Epidermal melanocyte (primary cell): Measurements from ENCODE around the gene DNAH9.

Source experiments
- DNase-seq: peaks from one replicate; pipeline ENCODE4 v3.0.0; 2011; ENCODE audit warnings: low spot score; ENCODE audit not compliant: insufficient read length

DNAH9 gene, protein sequence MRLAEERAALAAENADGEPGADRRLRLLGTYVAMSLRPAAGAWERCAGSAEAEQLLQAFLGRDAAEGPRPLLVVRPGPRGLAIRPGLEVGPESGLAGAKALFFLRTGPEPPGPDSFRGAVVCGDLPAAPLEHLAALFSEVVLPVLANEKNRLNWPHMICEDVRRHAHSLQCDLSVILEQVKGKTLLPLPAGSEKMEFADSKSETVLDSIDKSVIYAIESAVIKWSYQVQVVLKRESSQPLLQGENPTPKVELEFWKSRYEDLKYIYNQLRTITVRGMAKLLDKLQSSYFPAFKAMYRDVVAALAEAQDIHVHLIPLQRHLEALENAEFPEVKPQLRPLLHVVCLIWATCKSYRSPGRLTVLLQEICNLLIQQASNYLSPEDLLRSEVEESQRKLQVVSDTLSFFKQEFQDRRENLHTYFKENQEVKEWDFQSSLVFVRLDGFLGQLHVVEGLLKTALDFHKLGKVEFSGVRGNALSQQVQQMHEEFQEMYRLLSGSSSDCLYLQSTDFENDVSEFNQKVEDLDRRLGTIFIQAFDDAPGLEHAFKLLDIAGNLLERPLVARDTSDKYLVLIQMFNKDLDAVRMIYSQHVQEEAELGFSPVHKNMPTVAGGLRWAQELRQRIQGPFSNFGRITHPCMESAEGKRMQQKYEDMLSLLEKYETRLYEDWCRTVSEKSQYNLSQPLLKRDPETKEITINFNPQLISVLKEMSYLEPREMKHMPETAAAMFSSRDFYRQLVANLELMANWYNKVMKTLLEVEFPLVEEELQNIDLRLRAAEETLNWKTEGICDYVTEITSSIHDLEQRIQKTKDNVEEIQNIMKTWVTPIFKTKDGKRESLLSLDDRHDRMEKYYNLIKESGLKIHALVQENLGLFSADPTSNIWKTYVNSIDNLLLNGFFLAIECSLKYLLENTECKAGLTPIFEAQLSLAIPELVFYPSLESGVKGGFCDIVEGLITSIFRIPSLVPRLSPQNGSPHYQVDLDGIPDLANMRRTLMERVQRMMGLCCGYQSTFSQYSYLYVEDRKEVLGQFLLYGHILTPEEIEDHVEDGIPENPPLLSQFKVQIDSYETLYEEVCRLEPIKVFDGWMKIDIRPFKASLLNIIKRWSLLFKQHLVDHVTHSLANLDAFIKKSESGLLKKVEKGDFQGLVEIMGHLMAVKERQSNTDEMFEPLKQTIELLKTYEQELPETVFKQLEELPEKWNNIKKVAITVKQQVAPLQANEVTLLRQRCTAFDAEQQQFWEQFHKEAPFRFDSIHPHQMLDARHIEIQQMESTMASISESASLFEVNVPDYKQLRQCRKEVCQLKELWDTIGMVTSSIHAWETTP (N-terminal part only)

DNA sequence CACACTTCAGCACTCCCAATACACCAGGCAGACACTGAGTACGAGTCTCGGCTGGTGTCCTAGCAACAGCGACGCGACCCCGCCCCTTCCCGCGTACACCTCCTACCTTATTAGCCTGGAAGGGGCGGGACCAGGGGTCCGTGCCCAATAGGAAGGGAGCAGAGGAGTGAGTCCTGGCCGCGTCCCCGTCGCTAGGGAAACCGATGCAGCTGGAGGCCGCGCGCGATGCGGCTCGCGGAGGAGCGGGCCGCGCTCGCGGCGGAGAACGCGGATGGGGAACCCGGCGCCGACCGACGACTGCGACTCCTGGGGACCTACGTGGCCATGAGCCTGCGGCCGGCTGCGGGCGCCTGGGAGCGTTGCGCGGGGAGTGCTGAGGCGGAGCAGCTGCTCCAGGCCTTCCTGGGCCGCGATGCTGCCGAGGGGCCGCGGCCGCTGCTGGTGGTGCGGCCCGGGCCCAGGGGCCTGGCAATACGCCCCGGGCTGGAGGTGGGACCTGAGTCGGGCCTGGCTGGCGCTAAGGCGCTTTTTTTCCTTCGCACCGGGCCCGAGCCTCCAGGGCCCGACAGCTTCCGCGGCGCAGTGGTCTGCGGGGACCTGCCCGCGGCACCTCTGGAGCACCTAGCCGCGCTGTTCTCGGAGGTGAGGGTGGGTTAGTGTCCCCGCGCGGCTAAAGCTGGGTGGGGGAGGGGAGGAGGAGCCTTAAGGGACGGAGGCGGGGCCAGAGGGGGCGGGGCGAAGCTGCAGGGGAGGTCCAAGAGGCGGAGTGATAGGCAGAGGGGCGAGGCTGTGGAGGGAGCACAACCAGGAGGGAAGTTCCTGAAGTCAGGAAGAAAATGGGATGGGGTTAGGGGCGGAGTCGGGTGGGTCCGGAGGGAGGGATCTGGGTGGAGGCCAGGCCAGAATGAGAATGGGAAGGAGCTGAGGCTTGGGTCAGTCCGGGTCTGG lies at the start of gene DNAH9:
DNAH9 (plus strand) TSS at position 197 of the 948 bp plus-strand sequence; CDS start at position 226, 29 bp downstream.
- DNase-seq, result no peak

DNA sequence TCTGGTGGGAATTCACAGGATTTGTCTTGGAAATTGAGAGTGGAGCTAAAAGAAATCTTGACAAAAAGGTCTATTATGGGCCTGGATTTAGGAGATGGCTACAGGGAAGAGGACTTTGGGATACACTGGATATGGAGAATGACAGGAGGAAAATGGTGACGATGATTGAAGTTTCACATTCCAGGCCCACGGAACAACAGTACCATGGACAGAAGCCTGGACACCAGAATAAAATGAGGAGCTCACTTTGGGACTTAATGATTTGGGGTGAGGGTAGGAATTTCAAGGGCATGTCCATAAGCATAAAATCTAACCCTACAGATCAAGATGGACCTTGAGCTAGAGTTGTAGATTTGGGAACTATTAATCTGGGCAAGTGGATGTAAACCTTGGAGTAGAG lies 47.8 kb upstream of the DNAH9 start:
- DNase-seq, result no peak

DNA sequence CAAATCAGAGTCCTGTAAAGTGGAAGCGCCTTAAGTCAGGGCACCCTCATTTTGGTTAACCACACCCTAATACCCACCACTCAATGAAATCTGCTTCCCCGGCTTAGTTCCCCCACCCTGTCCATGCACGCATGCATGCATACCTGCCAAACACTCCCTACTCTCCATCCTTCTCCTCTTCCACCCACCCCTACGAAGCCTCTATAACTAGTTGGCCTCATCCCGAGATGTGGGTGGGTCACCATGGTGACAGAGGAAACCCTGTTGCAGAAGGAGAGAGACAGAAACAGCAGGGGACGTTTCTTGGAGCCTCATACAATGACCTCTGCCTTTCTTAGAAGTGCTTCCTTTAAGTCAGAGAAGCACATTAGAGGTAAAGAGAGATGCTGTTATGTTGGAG lies 46.8 kb upstream of the DNAH9 start:
- DNase-seq, result no peak

DNA sequence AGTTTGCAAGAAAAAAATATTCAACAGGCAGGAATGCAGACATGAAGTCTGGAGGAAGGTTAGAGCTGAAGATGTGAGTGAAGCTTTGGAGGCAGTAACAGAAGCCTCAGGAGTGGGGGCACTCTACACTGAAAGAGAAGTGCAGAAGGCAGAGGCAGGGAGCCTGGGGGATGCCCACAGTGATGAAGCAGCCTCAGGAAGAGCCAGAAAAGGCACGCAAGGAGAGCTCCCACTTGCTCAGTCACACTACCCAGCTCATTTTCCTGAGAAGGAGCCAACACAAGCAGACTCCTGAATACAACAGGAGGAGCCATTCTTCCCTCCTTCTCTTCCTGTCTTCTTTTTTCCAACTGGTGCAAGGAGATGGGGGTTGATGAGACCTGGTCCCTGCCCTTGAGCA lies 45.1 kb upstream of the DNAH9 start:
- no peak for DNase-seq

DNA sequence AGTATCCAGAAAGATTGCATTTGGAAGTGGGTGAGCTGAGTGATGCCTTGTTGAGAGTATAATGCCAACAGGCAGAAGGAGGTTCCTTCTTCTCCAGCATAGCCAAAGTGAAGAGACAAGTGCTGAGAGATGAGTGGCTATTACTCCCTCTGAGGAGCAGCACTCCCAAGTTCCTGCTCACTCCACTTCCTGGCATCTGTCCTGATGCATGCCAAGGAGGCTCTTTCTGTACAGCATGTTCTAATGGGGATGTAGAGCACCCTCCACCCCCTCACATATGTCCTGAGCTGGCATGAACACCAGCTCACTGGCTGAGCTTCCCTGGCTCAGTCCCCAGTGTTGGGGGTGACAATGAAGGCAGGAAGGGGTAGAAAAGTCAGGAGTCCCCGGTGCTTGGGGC lies 44.2 kb upstream of the DNAH9 start:
- DNase-seq, result no peak

DNA sequence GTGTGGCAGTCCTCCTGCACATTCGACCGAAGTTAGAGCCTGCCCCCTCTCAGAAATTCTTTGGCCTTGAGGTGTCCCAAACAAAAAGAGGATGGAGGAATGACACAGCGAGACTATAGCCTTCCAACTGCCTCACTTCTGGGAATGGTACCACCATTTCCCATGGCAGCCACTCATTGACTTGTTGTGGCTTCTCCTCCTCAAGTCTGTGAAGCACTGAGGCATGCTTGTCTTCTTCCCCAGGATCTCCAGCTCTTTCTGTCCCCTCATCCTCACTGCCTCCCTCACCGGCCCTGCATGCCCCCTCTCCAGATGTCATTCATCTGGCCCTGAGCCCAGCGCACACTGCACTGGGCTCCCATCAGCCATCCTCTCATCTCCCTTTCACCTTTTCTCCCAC lies 43.7 kb upstream of the DNAH9 start:
- no peak for DNase-seq

DNA sequence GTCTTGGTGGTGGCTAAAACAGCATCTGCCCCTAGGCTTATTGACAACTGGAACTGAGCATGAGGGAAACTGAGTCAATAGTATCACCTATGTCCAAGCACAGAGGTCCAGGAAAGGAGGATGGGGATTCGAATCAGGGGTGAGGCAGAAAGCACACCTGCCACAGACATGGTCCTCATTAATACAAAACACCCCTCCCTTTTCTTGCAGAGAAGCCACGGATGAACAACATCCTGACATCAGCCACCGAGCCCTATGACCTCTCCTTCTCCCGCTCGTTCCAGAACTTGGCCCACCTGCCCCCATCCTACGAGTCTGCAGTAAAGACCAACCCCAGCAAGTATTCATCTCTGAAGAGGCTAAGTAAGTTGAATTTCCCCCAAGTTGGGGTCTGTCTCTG lies 42.7 kb upstream of the DNAH9 start:
- DNase-seq, result no peak

DNA sequence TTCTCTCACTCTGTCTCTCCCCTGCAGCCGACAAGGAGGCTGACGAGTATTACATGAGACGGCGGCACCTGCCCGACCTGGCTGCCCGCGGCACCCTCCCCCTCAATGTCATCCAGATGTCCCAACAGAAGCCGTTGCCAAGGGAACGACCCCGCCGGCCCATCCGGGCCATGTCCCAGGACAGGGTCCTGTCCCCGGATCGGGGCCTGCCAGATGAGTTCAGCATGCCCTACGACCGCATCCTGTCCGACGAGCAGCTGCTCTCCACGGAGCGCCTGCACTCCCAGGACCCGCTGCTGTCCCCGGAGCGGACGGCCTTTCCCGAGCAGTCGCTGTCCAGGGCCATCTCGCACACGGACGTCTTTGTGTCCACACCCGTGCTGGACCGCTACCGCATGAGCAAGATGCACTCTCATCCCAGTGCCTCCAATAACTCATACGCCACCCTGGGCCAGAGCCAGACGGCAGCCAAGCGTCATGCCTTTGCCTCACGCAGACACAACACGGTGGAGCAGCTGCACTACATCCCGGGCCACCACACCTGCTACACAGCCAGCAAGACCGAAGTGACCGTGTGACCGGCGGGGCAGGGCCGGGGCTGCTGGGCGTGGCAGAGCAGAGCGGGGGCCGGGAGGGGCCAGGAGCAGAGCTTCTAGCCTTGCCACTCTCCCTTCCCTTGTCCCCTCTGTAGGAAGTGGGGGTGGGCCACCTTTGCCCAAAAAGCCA lies 40.4 kb upstream of the DNAH9 start:
- no peak for DNase-seq

DNA sequence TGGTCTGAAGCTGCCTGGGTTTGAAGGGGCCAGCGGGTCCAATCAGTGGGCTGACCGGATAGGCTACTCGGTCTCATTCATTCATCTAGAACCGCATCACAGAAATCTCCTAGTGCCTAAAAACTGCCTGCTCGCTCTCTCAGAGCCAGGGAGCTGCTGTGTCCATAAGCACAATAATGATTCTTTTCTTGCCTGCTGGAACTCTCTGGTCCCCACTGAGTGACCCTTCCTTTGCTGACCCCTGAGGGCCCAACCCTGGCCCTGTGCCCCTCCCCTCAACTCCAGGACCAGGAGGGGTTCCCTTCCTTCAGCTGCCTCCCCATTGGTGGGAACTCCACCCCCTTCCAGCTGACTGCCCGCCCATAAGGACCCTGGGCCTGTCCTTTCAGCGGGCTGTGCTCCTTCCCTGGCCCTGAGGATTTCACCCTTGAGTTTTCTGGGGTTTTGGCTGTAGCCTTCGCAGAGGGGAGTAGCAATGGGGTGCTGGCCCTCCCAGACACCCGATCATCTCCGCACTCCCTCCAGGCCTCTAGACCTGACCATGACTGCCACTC lies 39.5 kb upstream of the DNAH9 start:
- DNase-seq, result no peak

DNA sequence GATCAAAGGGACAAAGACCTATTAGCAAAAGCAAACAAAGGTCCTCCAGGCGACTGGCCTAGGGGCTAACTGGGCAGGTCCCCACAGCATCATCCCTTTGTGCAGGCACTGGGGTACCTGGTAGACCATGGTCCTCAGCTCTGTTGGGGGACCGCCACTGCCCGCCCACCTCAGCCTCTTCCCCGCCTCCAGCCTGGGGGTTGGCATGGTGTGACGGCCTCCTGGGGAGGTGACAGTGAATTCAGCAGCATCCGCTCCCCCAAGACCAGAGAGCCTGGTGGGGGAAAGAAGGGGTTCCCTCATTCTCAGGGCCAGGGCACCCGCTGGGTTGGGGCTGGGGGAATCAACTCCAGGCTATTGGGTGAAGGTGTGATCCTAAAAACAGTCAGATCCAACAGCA lies 38.7 kb upstream of the DNAH9 start:
- no peak for DNase-seq

DNA sequence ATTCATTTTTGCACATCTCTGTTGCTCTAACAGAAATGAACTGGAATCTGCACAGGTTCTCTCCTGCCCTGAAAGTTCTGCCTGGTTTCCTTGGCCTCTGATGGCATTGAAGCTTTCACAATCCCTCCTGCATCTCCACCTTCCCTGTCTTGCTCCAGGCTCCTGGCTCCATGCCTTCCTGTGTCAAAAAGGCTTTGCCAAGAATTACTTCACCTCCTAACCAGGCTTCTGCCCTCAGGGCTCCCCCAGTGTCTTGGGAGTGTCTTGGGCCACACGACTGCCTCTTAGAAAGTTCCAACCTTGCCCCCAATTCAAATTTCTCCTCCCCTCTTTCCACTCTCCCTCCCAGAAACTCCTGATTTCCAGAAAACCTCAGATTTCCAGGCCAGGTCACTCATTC lies 37.0 kb upstream of the DNAH9 start:
- no peak for DNase-seq

DNA sequence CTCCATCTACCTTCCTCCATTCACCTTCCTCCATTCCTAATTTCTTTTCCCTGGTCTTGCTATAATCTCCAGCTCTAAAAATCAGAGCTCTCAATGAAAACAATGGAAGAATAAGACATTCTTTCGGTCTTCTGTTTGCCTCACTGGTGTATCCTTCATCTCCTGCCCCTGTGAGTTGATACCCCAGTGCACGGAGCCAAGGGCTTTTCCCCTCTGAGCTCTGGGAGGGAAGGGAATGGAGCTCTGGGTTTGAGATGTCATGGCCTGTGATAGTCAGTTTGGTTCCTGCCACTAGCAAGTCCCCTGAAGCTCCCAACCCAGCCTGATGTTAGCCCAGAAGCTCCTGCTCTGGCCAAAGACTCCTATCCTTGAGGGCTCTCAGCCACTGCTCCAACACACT lies 36.6 kb upstream of the DNAH9 start:
- no peak for DNase-seq

DNA sequence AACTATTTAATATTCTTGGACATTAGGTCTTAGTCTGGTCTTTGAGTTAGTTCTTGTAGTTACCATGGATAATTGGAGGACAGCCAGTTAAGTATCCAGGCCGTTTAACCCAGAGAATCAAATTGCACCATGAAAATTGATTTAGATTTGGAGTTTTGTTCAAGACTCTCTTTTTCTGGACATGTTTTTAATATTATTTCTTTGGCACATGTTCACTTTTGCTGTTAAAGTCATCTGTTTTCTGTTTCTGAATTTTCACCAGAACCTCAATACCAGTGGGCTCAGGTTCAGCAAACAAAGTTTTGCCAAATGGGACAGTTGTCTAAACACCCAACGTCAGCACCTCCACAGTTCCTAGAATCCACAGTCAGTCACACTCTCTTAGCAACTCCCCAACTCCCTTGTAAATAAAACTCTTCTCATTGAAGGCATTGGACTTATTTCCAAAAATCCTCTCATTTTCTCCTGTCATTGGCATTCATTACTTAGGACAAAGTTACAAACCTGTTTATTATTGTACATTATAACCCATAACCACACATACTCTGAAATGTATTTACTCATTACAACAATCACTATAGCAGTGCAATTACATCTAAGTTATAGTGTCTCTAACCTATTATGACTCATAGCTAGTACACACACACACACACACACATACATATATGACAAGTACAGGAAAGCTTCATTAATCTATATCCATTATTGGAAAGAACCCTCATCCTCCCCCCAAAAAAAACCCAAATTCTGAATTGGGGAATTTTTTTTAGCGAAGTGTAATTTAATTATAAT lies 33.5 kb upstream of the DNAH9 start:
- DNase-seq, result no peak

DNA sequence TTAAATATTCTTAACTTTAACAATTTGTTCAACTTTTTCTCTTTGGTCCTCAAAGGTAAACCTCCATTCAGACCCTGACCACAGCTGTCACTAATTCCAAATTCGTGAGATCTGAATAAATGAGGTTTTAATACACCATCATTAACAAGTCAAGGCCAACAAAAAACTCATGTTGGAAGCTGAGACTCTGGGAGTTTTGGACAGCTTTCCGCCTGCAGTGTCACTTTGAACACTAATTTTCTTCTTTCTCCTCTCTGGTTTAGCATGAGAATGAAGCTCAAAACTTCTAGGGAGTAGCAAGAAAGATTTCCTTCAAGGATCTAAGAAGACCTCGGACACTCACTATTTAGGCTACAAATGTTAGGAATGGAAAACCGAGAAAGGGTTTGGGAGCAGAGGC lies 32.7 kb upstream of the DNAH9 start:
- DNase-seq, result no peak

DNA sequence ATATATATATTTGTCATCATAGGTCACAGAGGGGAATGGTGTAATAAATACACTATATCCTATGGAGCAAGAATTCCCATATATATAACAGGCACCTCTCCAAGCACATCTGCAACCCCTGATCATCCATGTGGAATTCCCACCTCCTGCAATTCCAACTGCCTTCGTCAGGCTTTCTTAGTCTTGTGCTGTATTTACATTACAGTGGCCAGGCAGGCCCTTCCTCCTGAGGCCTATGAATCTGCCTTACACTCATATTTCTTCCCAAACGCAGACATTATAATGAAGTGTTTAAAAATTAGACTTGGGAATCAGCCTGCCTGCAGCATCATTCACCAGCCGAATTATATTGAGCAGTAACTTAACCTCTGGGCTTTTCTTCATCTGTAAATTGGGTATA lies 19.3 kb upstream of the DNAH9 start:
- DNase-seq, result no peak

DNA sequence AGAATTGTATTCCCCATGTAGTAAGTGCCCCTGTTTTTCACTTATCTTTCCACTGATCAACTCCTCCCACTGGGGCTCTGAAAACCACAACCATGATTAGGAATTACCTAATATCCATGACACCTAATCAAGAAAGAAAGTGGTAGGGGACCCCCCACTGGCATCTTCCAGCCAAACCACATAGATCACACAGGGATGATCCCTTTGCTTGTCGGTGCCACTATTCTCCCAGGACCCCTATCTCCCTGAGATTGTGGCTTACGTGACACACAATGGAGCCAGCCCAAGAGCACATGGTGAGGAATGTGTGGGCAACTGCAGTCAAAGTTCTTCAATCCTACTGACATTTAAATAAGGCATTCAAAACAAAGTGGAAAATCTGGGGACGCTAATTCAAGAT lies 17.6 kb upstream of the DNAH9 start:
- no peak for DNase-seq

DNA sequence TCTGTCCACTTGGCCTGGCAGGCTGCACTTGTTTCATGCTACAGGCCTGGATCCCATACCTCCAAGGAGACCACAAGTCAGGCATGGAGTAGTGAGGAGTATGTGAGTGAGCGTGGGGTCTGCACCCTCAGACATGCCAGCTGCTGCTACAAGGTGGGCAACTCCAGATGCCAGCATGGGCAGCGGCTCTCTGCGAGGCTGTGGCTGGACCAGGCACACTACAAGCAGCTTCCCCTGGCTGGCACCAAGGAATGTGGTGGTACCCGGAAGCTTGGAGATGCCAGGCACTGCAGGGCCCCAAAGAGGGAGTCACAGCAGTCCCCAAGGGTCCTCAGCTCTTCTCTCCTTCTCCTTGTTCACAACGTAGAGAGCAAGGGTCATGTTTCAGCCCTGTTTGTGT lies 16.1 kb upstream of the DNAH9 start:
- DNase-seq, result no peak

DNA sequence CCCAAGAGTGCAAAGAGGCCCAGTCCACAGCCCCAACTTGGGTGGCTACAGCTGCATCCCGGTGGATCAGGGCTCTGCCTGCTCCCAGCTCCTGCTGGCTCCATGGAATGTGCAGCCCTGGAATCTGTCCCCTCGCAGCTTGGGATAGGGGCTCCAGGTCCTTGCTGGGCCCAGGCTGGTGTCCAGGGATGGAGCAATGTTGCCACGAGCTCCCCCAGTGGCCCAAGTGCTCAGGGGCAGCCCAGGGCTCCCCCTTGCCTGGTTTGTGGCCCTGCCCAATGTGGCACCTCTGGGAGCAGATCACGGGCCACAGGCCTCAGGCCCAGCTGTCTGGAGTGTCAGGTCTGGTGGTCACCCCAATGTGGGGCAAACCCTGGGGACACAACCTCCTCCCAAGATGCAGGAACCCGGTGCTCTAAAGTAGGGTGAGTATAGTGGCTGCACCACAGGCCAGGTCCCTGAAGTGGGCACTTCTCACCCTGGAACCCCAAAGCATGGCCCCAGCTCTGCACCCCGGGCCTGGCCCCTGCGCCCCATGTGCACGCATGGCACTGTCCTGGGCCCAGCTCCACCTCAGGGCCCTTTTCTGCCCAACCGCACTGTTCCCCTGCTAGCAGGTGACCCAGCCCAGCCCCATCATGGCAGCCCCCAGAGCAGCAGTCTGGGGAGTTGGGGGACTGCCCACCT lies 14.8 kb upstream of the DNAH9 start:
- DNase-seq, result no peak
